OCI-LY1 (cell line): ENCODE data around the gene IFNGR1.

Experiments
- H2AFZ ChIP-seq: fragments of 200-600 bp; sonication (generic), shearing (Covaris generic); 2 replicates; pipeline ENCODE4 v1.6.0; 2014; ENCODE audit warnings: antibody characterized with exemption, mild to moderate bottlenecking, low read length
- H3F3A ChIP-seq: fragments of 200-600 bp; sonication (generic), shearing (Covaris generic); 2 replicates; pipeline ENCODE4 v1.6.0; 2014; ENCODE audit warnings: mild to moderate bottlenecking, antibody characterized with exemption, low read length, moderate library complexity; ENCODE audit not compliant: insufficient read depth
- H3K27ac ChIP-seq: fragments of 200-600 bp; sonication (generic); 2 replicates; pipeline ENCODE4 v1.5.1; 2014; ENCODE audit warnings: low read length, mixed run types, mild to moderate bottlenecking, low read depth; ENCODE audit not compliant: poor library complexity, severe bottlenecking
- H3K27me3 ChIP-seq: fragments of 200-600 bp; sonication (generic); 2 replicates; pipeline ENCODE4 v1.6.0; 2014; ENCODE audit warnings: antibody characterized with exemption, mild to moderate bottlenecking, low read length, moderate library complexity; ENCODE audit not compliant: insufficient read depth
- H3K36me3 ChIP-seq: fragments of 200-600 bp; sonication (generic); 2 replicates; pipeline ENCODE4 v1.6.1; 2014; ENCODE audit warnings: mild to moderate bottlenecking, antibody characterized with exemption, low read length, moderate library complexity, mixed read lengths; ENCODE audit not compliant: insufficient read depth
- H3K4me1 ChIP-seq: fragments of 200-600 bp; sonication (generic); 2 replicates; pipeline ENCODE4 v1.5.1; 2014; ENCODE audit warnings: mild to moderate bottlenecking, low read length, moderate library complexity; ENCODE audit not compliant: insufficient read depth, severe bottlenecking
- H3K4me2 ChIP-seq: fragments of 200-600 bp; sonication (generic), shearing (Covaris generic); 2 replicates; pipeline ENCODE4 v1.6.1; 2014; ENCODE audit warnings: low read length
- H3K4me3 ChIP-seq: fragments of 200-600 bp; sonication (generic); 2 replicates; pipeline ENCODE4 v1.5.1; 2014; ENCODE audit warnings: low read length, low read depth, mild to moderate bottlenecking, mixed read lengths; ENCODE audit not compliant: poor library complexity, severe bottlenecking
- H3K79me2 ChIP-seq: fragments of 200-600 bp; shearing (Covaris generic); 2 replicates; pipeline ENCODE4 v1.6.1; 2016; ENCODE audit warnings: mixed run types, low read length, mixed read lengths; ENCODE audit not compliant: insufficient read depth
- H3K9ac ChIP-seq: fragments of 200-600 bp; sonication (generic), shearing (Covaris generic); 2 replicates; pipeline ENCODE4 v1.6.1; 2014; ENCODE audit warnings: mild to moderate bottlenecking, low read length, mixed read lengths
- H3K9me2 ChIP-seq: fragments of 200-600 bp; sonication (generic), shearing (Covaris generic); 2 replicates; pipeline ENCODE4 v1.6.1; 2014; ENCODE audit warnings: low read depth, mild to moderate bottlenecking, low read length, mixed read lengths
- H3K9me3 ChIP-seq: fragments of 200-600 bp; shearing (Covaris generic); 2 replicates; pipeline ENCODE4 v1.6.1; 2014; ENCODE audit warnings: low read length, mixed read lengths
- H4K20me1 ChIP-seq: fragments of 200-600 bp; sonication (generic), shearing (Covaris generic); 2 replicates; pipeline ENCODE4 v1.6.0; 2016; ENCODE audit warnings: mild to moderate bottlenecking, low read length; ENCODE audit not compliant: insufficient read depth
- EZH2 ChIP-seq: fragments of 200-600 bp; sonication (generic), shearing (Covaris generic); IDR thresholded peaks from 2 replicates; pipeline ENCODE4 v1.8.0; 2017; ENCODE audit warnings: borderline replicate concordance, mixed run types, mild to moderate bottlenecking, antibody characterized with exemption, low read length, moderate library complexity, mixed read lengths
- TF ChIP-seq, protein P1 (sequence below): fragments of 200-600 bp; sonication (generic), shearing (Covaris generic); IDR thresholded peaks from 2 replicates; pipeline ENCODE4 v1.5.1; 2017; ENCODE audit warnings: mild to moderate bottlenecking, antibody characterized with exemption, low read length, moderate library complexity, mixed read lengths

IFNGR1 gene

GRCh38 chr6:137222381-137222780 lies 3.2 kb upstream of the IFNGR1 start:
- Histone ChIP-seq H3K27me3 (no peaks in the 10 kb centered on the region), H3K4me1 (peaks cover 61% of the 10 kb centered on the region), H3K27ac (peak overlapping the region; percentile 60), H3K79me2 (peaks cover 7% of the 10 kb centered on the region; the same call in 1 of the 2 replicates), H3K4me3 (no peak overlapping the region), H3K9me2 (no peaks in the 10 kb centered on the region), H4K20me1 (no peaks in the 10 kb centered on the region), H3K9me3 (no peaks in the 10 kb centered on the region), H3F3A (no peaks in the 10 kb centered on the region), H3K4me2 (peak overlapping the region; percentile 28; the same call in 1 of the 2 replicates), H3K36me3 (no peaks in the 10 kb centered on the region), H3K9ac (no peak overlapping the region; the same call in 1 of the 2 replicates), H2AFZ (no peak overlapping the region)
- TF ChIP-seq EZH2 = no peak
- TF ChIP-seq, protein P1, sequence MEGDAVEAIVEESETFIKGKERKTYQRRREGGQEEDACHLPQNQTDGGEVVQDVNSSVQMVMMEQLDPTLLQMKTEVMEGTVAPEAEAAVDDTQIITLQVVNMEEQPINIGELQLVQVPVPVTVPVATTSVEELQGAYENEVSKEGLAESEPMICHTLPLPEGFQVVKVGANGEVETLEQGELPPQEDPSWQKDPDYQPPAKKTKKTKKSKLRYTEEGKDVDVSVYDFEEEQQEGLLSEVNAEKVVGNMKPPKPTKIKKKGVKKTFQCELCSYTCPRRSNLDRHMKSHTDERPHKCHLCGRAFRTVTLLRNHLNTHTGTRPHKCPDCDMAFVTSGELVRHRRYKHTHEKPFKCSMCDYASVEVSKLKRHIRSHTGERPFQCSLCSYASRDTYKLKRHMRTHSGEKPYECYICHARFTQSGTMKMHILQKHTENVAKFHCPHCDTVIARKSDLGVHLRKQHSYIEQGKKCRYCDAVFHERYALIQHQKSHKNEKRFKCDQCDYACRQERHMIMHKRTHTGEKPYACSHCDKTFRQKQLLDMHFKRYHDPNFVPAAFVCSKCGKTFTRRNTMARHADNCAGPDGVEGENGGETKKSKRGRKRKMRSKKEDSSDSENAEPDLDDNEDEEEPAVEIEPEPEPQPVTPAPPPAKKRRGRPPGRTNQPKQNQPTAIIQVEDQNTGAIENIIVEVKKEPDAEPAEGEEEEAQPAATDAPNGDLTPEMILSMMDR = no peak

GRCh38 chr6:137219664-137220252 lies 573 bp upstream of the IFNGR1 start:
- H3K27me3 ChIP-seq = no peaks in the 10 kb centered on the region
- H3K79me2 ChIP-seq = peaks cover 25% of the 10 kb centered on the region; the same call in 1 of the 2 replicates
- H3K9me3 ChIP-seq = no peaks in the 10 kb centered on the region
- TF ChIP-seq EZH2 = no peak
- TF ChIP-seq, protein P1 = no peak
- H3K4me3 ChIP-seq = peak overlapping the region; percentile 77
- H3K36me3 ChIP-seq = peaks cover 7% of the 10 kb centered on the region; the same call in 1 of the 2 replicates
- H4K20me1 ChIP-seq = no peaks in the 10 kb centered on the region
- H3K4me2 ChIP-seq = peak overlapping the region; percentile 87
- H3K9me2 ChIP-seq = no peaks in the 10 kb centered on the region
- peak overlapping the region; percentile 47 for H3K27ac ChIP-seq
- H3K9ac ChIP-seq = peak overlapping the region; percentile 72
- H3K4me1 ChIP-seq = peaks cover 68% of the 10 kb centered on the region
- H2AFZ ChIP-seq = 0 out of 2 replicates have a peak overlapping the region, but pooled peaks have one; percentile 39
- H3F3A ChIP-seq = no peaks in the 10 kb centered on the region

- Histone ChIP-seq H3K27ac (peak overlapping the region; percentile 32), H3K9me2 (no peaks in the 10 kb centered on the region), H3K4me3 (peak overlapping the region; percentile 77), H3F3A (no peaks in the 10 kb centered on the region), H3K79me2 (peaks cover 25% of the 10 kb centered on the region; the same call in 1 of the 2 replicates), H2AFZ (no peak overlapping the region), H3K4me1 (peaks cover 60% of the 10 kb centered on the region), H3K4me2 (peak overlapping the region; percentile 87), H3K9me3 (no peaks in the 10 kb centered on the region), H3K27me3 (no peaks in the 10 kb centered on the region), H3K9ac (peak overlapping the region; percentile 72), H4K20me1 (no peaks in the 10 kb centered on the region), H3K36me3 (peaks cover 7% of the 10 kb centered on the region; the same call in 1 of the 2 replicates)
- TF ChIP-seq, protein P1 = no peak
- TF ChIP-seq EZH2 = no peak
Measured at GRCh38 chr6:137218473-137218916, 690 bp downstream of the IFNGR1 start.
